Stomach smooth muscle (tissue), 2 donors: ENCODE measurements around the gene ARHGEF25.
"Not testable (repeated sequence)": the region's sequence is repeated elsewhere in the genome, so short reads cannot be mapped to it uniquely, and the experiment has no call there.

ENCODE experiments used
- H3K27ac ChIP-seq: one replicate; pipeline ENCODE4 v1.7.0; 2013; ENCODE audit warnings: mild to moderate bottlenecking, low read length, inconsistent platforms
- H3K27me3 ChIP-seq, 2 donors: one replicate each; pipeline ENCODE4 v1.7.0; 2013; ENCODE audit warnings: low read length in 2 of 2; ENCODE audit not compliant: insufficient read depth in 2 of 2, control insufficient read depth in 1 of 2
- H3K36me3 ChIP-seq, 2 donors: one replicate each; pipeline ENCODE4 v1.7.0; 2013; ENCODE audit warnings: low read length in 2 of 2; ENCODE audit not compliant: control insufficient read depth in 2 of 2, insufficient read depth in 2 of 2
- H3K4me1 ChIP-seq: one replicate; pipeline ENCODE4 v1.7.0; 2013; ENCODE audit warnings: low read length; ENCODE audit not compliant: control insufficient read depth, insufficient read depth
- H3K4me3 ChIP-seq, 2 donors: one replicate each; pipeline ENCODE4 v1.7.0; 2013; ENCODE audit warnings: low read length in 2 of 2
- H3K9ac ChIP-seq, 2 donors: one replicate each; pipeline ENCODE4 v1.7.0; 2013; ENCODE audit warnings: low read length in 2 of 2, mild to moderate bottlenecking in 1 of 2
- H3K9me3 ChIP-seq, 2 donors: one replicate each; pipeline ENCODE4 v1.7.0; 2013; ENCODE audit warnings: low read length in 2 of 2; ENCODE audit not compliant: control insufficient read depth in 2 of 2
- donor health status: healthy.
- donor health status: Pancreatic carcinoma.

The ARHGEF25 gene

DNA sequence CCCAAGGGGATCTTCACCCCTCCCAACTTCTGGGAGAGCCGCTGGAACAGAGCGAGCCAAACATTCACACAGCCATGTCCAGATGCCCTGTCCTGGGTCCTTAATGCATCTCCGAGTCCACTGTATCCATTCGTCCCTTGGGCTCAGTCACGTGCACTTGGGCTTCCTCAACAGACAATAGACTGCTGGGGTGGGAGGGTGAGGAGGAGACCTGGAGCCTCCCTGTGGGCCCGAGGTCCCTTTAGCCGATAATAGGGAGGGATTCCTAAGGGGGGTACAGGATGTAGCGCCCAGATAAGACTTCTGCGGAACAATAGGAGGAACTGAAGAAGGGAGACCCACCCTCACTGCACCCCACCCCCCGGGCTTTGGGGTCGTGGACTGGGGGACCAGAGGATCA, 6.7 kb downstream of the ARHGEF25 start:
- H3K9me3 ChIP-seq = no peaks in the 10 kb centered on the region
- no peak overlapping the region for H3K4me3 ChIP-seq
- peaks cover 0 to 5% of the 10 kb centered on the region in 2 donors for H3K27me3 ChIP-seq
- H3K9ac ChIP-seq = no peak overlapping the region
- H3K27ac ChIP-seq = no peak overlapping the region
- peaks cover 32% of the 10 kb centered on the region for H3K4me1 ChIP-seq
- peaks cover 27 to 35% of the 10 kb centered on the region in 2 donors for H3K36me3 ChIP-seq

DNA sequence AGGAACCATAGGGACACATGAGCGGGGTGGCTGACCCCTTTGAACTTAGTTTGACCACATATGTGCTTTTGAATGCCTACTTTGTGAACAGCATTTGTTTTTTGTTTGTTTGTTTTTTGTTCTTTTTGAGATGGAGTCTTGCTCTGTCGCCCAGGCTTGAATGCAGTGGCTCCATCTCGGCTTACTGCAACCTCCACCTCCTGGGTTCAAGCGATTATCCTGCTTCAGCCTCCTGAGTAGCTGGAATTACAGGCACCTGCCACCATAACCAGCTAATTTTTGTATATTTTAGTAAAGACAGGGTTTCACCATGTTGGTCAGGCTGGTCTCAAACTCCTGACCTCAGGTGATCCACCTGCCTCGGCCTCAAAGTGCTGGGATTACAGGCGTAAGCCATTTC, 7.2 kb downstream of the ARHGEF25 start:
- not testable (repeated sequence) for H3K9ac ChIP-seq, H3K27ac ChIP-seq, H3K27me3 ChIP-seq, H3K4me3 ChIP-seq, H3K9me3 ChIP-seq
- Histone ChIP-seq H3K36me3 (peaks cover 27 to 31% of the 10 kb centered on the region in 2 donors), H3K4me1 (peaks cover 27% of the 10 kb centered on the region)

DNA sequence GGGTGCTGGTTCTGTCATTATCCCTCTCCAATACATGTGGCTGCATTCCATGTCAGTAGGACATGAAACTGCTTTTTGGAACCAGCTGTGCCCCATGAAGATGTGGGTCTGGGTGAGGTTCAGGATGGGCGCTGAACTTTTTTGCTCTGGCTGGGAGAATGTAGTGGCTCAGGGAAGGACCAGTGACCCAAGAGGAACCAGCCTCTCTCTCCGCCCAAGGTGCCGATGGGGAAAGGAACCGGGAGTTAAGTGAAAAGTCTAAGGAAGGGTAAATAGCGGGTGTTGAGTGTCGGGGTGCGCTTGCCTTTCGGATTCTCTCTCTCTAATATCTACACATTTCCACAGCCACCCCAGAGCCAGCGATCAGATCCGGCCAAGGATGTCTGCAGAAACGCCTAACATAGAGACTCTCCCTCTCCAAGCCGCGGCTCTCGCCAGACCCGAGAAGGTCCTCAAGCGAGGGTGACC, 7.8 kb downstream of the ARHGEF25 start:
- H3K4me3 ChIP-seq = no peak overlapping the region
- no peak overlapping the region for H3K27ac ChIP-seq
- H3K27me3 ChIP-seq = peaks cover 2 to 5% of the 10 kb centered on the region in 2 donors
- H3K9me3 ChIP-seq = no peaks in the 10 kb centered on the region
- H3K36me3 ChIP-seq = peaks cover 21 to 27% of the 10 kb centered on the region in 2 donors
- H3K9ac ChIP-seq = no peak overlapping the region
- peaks cover 21% of the 10 kb centered on the region for H3K4me1 ChIP-seq

DNA sequence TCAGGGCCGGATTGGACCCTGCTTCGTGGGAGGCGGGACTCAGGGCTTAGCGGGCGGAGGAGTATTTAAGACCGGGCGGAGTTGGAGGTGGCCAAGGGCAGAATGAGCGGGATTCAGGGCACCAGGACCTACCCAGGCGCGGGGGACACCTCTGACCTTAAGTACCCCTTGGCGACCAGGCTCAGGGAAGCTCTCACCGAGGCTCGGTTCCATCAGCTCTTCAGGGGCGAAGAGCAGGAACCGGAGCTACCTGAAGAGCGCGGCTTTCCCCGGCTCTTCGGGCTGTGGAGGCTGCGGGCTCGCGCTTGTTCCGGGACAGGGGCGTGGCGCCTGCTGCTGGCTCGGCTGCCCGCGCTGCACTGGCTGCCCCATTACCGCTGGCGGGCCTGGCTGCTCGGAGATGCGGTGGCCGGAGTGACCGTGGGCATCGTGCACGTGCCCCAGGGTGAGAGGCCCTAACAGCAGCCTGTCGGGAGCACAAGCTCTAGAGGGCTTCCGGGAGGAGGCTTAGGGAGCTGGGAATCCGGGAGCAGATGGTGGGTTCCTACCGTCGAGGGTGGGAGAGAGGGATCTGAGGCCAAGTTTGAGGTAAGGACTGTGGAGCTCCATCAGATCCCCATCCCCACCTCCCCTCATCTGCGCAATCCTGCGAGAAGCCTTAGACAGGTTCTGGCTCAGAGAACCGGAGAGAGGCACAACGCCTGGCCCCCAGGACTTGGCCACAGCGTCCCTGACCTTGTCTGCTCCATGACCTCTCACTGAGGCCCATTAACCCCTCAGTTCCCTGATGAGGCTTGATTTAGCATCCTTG, 8.4 kb downstream of the ARHGEF25 start:
- peaks cover 15% of the 10 kb centered on the region for H3K4me1 ChIP-seq
- H3K4me3 ChIP-seq = no peak overlapping the region
- H3K27me3 ChIP-seq = peaks cover 5 to 7% of the 10 kb centered on the region in 2 donors

DNA sequence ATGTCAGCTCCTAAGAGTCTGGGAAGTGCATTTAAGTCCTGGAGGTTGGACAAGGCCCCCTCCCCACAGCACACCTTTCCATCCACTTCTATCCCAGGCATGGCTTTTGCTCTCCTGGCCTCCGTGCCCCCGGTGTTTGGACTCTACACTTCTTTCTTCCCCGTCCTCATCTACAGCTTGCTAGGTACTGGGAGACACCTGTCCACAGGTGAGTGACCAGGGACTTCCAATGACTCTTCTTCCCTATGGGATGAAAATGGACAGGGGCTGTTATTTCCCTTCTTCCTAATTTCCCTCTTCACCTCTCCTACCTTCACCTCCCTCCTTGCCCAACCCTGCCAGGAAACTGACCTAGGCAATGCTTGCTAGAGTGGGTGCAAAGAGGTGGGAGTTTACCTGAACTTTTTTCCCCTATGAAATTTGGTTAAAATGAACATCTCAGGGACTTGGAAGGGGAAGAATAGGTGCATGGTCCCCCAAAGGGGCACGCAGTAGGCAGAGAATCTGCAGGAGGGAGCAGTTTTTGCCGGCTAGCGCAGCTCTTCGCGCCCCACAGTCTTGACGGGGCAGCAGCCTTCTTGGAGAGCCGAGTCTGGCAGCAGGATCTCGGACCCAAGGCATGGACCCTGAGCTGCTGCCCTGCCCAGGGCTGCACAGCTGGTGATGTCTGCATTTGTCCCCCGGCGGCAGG, 9.2 kb downstream of the ARHGEF25 start:
- Histone ChIP-seq H3K9me3 (no peaks in the 10 kb centered on the region), H3K4me1 (peaks cover 13% of the 10 kb centered on the region), H3K36me3 (peaks cover 21 to 26% of the 10 kb centered on the region in 2 donors), H3K9ac (no peak overlapping the region), H3K27ac (no peak overlapping the region), H3K4me3 (no peak overlapping the region), H3K27me3 (peaks cover 9 to 10% of the 10 kb centered on the region in 2 donors)

More for the DNA sequence above, 8.4 kb downstream of the ARHGEF25 start:
- H3K36me3 ChIP-seq = peaks cover 21 to 26% of the 10 kb centered on the region in 2 donors
- no peak overlapping the region for H3K27ac ChIP-seq
- H3K9me3 ChIP-seq = no peaks in the 10 kb centered on the region
- H3K9ac ChIP-seq = no peak overlapping the region

DNA sequence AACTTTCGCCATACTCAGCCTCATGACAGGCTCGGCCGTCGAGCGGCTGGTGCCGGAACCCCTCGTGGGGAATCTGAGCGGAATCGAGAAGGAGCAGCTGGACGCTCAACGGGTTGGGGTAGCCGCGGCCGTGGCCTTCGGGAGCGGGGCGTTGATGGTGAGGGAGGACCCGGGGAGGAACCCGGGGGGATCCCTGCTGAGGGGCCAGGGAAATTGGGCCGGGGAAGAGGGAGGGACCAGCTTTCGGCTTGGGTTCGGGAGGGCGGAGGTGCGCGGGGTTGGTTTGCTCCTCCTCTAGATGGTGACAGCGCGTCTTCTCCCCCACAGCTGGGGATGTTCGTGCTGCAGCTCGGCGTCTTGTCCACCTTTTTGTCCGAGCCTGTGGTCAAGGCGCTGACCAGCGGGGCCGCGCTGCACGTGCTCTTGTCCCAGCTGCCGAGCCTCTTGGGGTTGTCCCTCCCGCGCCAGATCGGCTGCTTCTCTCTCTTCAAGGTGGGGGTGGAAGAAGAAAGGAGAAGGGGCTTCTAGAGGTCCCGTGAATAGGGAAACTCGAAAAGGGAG, 9.8 kb downstream of the ARHGEF25 start:
- Histone ChIP-seq H3K4me1 (peaks cover 8% of the 10 kb centered on the region), H3K27me3 (peaks cover 9 to 10% of the 10 kb centered on the region in 2 donors), H3K36me3 (peaks cover 15 to 22% of the 10 kb centered on the region in 2 donors), H3K27ac (no peak overlapping the region), H3K9me3 (no peaks in the 10 kb centered on the region), H3K9ac (no peak overlapping the region), H3K4me3 (peak overlapping the region; percentile 53 to 70)

DNA sequence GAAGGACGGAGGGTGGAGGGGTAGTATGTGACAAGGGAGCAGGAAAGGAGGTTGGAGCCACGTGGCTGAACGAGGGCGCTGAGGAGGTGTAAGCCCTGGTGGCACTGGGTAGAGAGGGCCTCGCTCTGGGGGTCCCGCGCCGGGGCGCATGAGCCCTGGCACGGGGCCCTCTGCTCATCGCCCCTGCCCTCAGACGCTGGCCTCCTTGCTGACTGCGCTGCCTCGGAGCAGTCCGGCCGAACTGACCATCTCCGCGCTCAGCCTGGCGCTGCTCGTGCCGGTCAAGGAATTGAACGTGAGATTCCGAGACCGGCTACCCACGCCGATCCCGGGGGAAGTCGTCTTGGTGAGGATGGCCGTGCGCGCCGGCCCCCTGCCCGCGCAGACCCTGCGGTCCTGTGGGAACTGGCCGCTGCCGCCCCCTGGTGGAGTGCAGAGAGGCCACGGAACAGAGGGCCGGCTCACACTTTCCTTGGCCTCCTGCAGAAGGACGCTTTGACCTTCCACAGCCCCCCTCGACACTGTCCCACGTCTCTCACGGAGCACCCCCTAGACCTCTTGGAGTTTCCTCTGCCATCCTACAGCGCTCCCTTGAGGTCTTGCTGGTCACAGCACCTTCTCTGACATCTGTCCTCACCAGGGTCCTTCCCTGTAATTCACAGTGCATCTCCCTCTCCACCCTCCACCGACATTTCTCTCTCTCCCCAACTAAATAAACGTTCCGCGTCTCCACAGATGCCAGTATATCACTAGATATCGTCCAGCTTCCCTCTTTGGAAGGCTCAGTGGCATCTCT, 10.5 kb downstream of the ARHGEF25 start:
- peak overlapping the region; percentile 53 to 70 for H3K4me3 ChIP-seq
- H3K4me1 ChIP-seq = peaks cover 8% of the 10 kb centered on the region
- H3K27me3 ChIP-seq = peaks cover 12 to 15% of the 10 kb centered on the region in 2 donors
- peaks cover 10 to 15% of the 10 kb centered on the region in 2 donors for H3K36me3 ChIP-seq
- no peaks in the 10 kb centered on the region for H3K9me3 ChIP-seq
- peak overlapping the region in 1 of 2 donors; percentile 21 for H3K9ac ChIP-seq
- no peak overlapping the region for H3K27ac ChIP-seq

DNA sequence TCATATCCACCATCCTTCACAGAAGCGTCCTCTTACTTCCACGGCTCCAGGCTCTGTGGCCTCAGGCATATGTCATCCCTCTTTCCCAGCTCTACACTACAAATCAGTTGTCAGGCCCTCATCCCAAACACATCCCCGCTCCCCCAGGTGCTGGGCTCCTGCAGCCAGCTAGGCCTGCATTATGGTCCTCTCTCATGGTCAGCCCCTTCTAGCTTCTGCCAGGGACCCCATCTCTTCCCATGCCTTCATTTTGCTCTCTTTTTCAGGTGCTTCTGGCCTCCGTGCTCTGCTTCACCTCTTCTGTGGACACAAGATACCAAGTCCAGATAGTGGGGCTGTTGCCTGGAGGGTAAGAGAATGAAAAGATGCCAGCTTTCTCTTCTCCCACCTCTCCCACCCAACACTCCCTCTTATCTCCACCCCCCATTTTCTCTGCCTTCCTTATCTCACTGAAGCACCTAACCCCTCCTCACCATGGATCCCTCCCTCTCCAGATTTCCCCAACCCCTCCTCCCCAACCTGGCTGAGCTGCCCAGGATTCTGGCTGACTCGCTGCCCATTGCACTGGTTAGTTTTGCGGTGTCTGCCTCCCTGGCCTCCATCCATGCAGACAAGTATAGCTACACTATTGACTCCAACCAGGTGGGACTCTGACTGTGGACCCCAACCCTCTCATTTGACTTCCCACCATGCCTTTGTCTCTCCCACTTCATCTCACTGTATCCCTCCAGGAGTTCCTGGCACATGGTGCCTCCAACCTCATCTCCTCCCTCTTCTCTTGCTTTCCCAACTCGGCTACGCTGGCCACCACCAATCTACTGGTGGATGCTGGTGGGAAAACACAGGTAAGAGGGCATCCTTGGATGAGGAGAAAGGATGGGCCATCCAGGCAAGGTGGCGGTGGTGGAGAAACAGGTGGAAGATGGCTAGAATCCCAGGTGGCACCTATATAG, 11.3 kb downstream of the ARHGEF25 start:
- Histone ChIP-seq H3K9ac (no peak overlapping the region), H3K9me3 (no peaks in the 10 kb centered on the region), H3K27me3 (peaks cover 12 to 18% of the 10 kb centered on the region in 2 donors), H3K4me1 (peaks cover 10% of the 10 kb centered on the region), H3K4me3 (no peak overlapping the region), H3K36me3 (peaks cover 7 to 12% of the 10 kb centered on the region in 2 donors), H3K27ac (no peak overlapping the region)

DNA sequence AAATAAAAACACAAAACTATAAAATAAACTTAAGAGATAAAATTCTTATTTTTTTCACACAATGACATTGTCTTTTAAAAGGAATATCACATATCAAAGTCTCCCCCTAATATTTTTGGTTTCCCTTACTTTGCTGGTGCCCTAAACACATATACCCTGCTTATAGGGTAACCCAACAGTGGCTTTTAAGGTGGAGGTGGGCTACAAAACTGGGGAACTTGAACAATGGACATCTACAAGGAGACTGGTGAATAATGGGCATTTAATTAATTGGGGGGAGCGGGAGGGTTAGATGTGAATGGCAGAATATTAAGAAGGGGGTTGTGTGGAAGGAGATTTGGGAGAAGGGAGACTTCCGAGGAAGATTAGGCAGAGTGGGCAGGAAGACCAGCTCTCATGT, 12.2 kb downstream of the ARHGEF25 start:
- peaks cover 13% of the 10 kb centered on the region for H3K4me1 ChIP-seq
- no peak overlapping the region for H3K9ac ChIP-seq
- no peak overlapping the region for H3K4me3 ChIP-seq
- peaks cover 6 to 8% of the 10 kb centered on the region in 2 donors for H3K36me3 ChIP-seq
- peaks cover 18 to 22% of the 10 kb centered on the region in 2 donors for H3K27me3 ChIP-seq
- H3K9me3 ChIP-seq = no peaks in the 10 kb centered on the region
- no peak overlapping the region for H3K27ac ChIP-seq
